Measurements from ENCODE around the gene THPO. TPM values are rescaled to one million over a fixed set of nuclear protein-coding genes. Genes with fewer than 3 reads are reported as not detected.

THPO gene
- total RNA-seq, 2 experiments from 2014 or later, result not detected

Other genes starting within 250 kb of the THPO start
- 10 to 100 TPM; 49.6 to 51.5 TPM for gene EIF2B5, start 242.8 kb downstream of the THPO start, total RNA-seq
- 10 to 100 TPM; 28.5 to 32.4 TPM for gene DVL3, start 222.8 kb downstream of the THPO start, total RNA-seq
- 100 to 1,000 TPM; 218 to 221 TPM for gene AP2M1, start 203.4 kb downstream of the THPO start, total RNA-seq
- gene ABCF3, start 192.0 kb downstream of the THPO start, total RNA-seq, result 10 to 100 TPM; 41.2 to 48.7 TPM
- gene VWA5B2, start 148.6 kb downstream of the THPO start, total RNA-seq, result not detected
- 10 to 100 TPM; 31.6 to 34.1 TPM for gene ALG3, start 129.2 kb downstream of the THPO start, total RNA-seq
- 1 to 10 TPM; 3.5 to 4.4 TPM for gene EEF1AKMT4, start 128.5 kb downstream of the THPO start, total RNA-seq
- gene CAMK2N2, start 116.7 kb downstream of the THPO start, total RNA-seq, result under 1 TPM; 0.21 to 0.51 TPM
- gene ECE2, start 102.2 kb downstream of the THPO start, total RNA-seq, result not detected
- gene PSMD2, start 79.0 kb downstream of the THPO start, total RNA-seq, result 100 to 1,000 TPM; 246 to 257 TPM
- gene EIF4G1, start 63.6 kb downstream of the THPO start, total RNA-seq, result 100 to 1,000 TPM; 410 to 432 TPM
- gene FAM131A, start 40.6 kb downstream of the THPO start, total RNA-seq, result 1 to 10 TPM; 7.0 to 8.9 TPM
- gene CLCN2, start 16.6 kb downstream of the THPO start, total RNA-seq, result 1 to 10 TPM; 3.2 to 3.7 TPM
- 100 to 1,000 TPM in 1 of 2 experiments, 10 to 100 TPM in 1; 100.0 to 103 TPM for gene POLR2H, start 16.5 kb downstream of the THPO start, total RNA-seq
- gene CHRD, start 1.8 kb upstream of the THPO start, total RNA-seq, result under 1 TPM in 1 of 2 experiments, not detected in 1; 0.21 TPM
- under 1 TPM in 1 of 2 experiments, not detected in 1; 0.07 TPM for gene EPHB3, start 183.6 kb upstream of the THPO start, total RNA-seq

All from activated CD4-positive, alpha-beta memory T cell treated with anti-CD3 and anti-CD28 coated beads for 36 hours (primary cell).